Liver (tissue), 3 donors: ENCODE measurements around the gene POU5F1.

ENCODE experiments used
- CTCF ChIP-seq: fragments of 150-350 bp; IDR thresholded peaks from 2 replicates; pipeline ENCODE4 v1.5.1; 2017; ENCODE audit warnings: improper control_type of control experiment, low read depth, low read length; ENCODE audit not compliant: missing input control
- EGR1 ChIP-seq, 2 donors: IDR thresholded peaks; 2 replicates each; pipeline ENCODE4 v1.6.1; 2016 to 2018; ENCODE audit warnings: antibody characterized with exemption in 2 of 2, low read depth in 2 of 2
- FOXA1 ChIP-seq: IDR thresholded peaks from 2 replicates; pipeline ENCODE4 v1.6.1; 2016; ENCODE audit warnings: antibody characterized with exemption
- GABPA ChIP-seq, 2 donors: IDR thresholded peaks in 1 of 2; conservative IDR thresholded peaks in 1 of 2; 2 replicates each; pipeline ENCODE4 v1.6.1; 2016; ENCODE audit warnings: antibody characterized with exemption in 2 of 2, mild to moderate bottlenecking in 1 of 2, moderate library complexity in 1 of 2
- HNF4A ChIP-seq, 2 donors: conservative IDR thresholded peaks; 2 replicates each; pipeline ENCODE4 v1.6.1; 2016; ENCODE audit warnings: antibody characterized with exemption in 2 of 2, mild to moderate bottlenecking in 2 of 2
- JUND ChIP-seq, 2 donors: IDR thresholded peaks; 2 replicates each; pipeline ENCODE4 v1.6.1; 2016; ENCODE audit warnings: antibody characterized with exemption in 2 of 2
- MAX ChIP-seq: IDR thresholded peaks from 2 replicates; pipeline ENCODE4 v1.6.1; 2016; ENCODE audit warnings: antibody characterized with exemption
- NR2F2 ChIP-seq: IDR thresholded peaks from 2 replicates; pipeline ENCODE4 v1.6.1; 2016; ENCODE audit warnings: antibody characterized with exemption
- RAD21 ChIP-seq, 2 donors: IDR thresholded peaks; 2 replicates each; pipeline ENCODE4 v1.6.1; 2016; ENCODE audit warnings: antibody characterized with exemption in 2 of 2, mild to moderate bottlenecking in 2 of 2
- RXRA ChIP-seq, 2 donors: IDR thresholded peaks; 2 replicates each; pipeline ENCODE4 v1.6.1; 2017 to 2018; ENCODE audit warnings: antibody characterized with exemption in 2 of 2, mild to moderate bottlenecking in 1 of 2
- TAF1 ChIP-seq: conservative IDR thresholded peaks from 2 replicates; pipeline ENCODE4 v1.6.1; 2016; ENCODE audit warnings: antibody characterized with exemption, mild to moderate bottlenecking
- YY1 ChIP-seq: IDR thresholded peaks from 2 replicates; pipeline ENCODE4 v1.6.1; 2016; ENCODE audit warnings: antibody characterized with exemption, mild to moderate bottlenecking
- TF ChIP-seq, protein P1 (sequence below): IDR thresholded peaks from 2 replicates; pipeline ENCODE4 v1.6.1; 2016; ENCODE audit warnings: antibody characterized with exemption, mild to moderate bottlenecking
- TF ChIP-seq, protein P2 (sequence below): IDR thresholded peaks from 2 replicates; pipeline ENCODE4 v1.6.1; 2016; ENCODE audit warnings: antibody characterized with exemption
- donor health status: healthy.
- donor health status: healthy.

- TF ChIP-seq CTCF (no peak), EGR1 (IDR thresholded peaks at IDR 0.05; ENCODE audit: low read depth in 2 of 2) (no peak), YY1 (no peak), GABPA (IDR thresholded peaks at IDR 0.05 in 1 of 2, conservative IDR thresholded peaks at IDR 0.05 in 1 of 2) (no peak), JUND (IDR thresholded peaks at IDR 0.05) (no peak), FOXA1 (no peak), RXRA (IDR thresholded peaks at IDR 0.05) (no peak), TAF1 (no peak), MAX (no peak), RAD21 (IDR thresholded peaks at IDR 0.05) (no peak), NR2F2 (no peak), HNF4A (conservative IDR thresholded peaks at IDR 0.05) (no peak)
- TF ChIP-seq, protein P1, sequence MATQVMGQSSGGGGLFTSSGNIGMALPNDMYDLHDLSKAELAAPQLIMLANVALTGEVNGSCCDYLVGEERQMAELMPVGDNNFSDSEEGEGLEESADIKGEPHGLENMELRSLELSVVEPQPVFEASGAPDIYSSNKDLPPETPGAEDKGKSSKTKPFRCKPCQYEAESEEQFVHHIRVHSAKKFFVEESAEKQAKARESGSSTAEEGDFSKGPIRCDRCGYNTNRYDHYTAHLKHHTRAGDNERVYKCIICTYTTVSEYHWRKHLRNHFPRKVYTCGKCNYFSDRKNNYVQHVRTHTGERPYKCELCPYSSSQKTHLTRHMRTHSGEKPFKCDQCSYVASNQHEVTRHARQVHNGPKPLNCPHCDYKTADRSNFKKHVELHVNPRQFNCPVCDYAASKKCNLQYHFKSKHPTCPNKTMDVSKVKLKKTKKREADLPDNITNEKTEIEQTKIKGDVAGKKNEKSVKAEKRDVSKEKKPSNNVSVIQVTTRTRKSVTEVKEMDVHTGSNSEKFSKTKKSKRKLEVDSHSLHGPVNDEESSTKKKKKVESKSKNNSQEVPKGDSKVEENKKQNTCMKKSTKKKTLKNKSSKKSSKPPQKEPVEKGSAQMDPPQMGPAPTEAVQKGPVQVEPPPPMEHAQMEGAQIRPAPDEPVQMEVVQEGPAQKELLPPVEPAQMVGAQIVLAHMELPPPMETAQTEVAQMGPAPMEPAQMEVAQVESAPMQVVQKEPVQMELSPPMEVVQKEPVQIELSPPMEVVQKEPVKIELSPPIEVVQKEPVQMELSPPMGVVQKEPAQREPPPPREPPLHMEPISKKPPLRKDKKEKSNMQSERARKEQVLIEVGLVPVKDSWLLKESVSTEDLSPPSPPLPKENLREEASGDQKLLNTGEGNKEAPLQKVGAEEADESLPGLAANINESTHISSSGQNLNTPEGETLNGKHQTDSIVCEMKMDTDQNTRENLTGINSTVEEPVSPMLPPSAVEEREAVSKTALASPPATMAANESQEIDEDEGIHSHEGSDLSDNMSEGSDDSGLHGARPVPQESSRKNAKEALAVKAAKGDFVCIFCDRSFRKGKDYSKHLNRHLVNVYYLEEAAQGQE: no peak
- TF ChIP-seq, protein P2, sequence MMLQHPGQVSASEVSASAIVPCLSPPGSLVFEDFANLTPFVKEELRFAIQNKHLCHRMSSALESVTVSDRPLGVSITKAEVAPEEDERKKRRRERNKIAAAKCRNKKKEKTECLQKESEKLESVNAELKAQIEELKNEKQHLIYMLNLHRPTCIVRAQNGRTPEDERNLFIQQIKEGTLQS: no peak
These were observed 16.0 kb downstream of the POU5F1 start for GRCh38 chr6:31154436-31154835.
